Fibroblast of villous mesenchyme (primary cell): Measurements from ENCODE around the gene ZHX3. TPM values are rescaled to one million over a fixed set of nuclear protein-coding genes. Genes with fewer than 3 reads are reported as not detected.

Source experiments
- DNase-seq: peaks from one replicate; pipeline ENCODE4 v3.0.0-alpha.2; 2010; ENCODE audit warnings: low read depth
- H3K4me3 ChIP-seq: 2 replicates; pipeline ENCODE4 v1.5.1; 2011; ENCODE audit warnings: low read depth, mild to moderate bottlenecking, low read length
- total RNA-seq: library from RNA; depleted of rRNA; stranded (reverse); fragments of >200 nt; gene quantifications from 2 replicates; pipeline ENCODE4 v1.2.3, GENCODE V29; 2012
- TF ChIP-seq, protein P1 (sequence below): IDR thresholded peaks from 2 replicates; pipeline ENCODE4 v1.5.1; 2012; ENCODE audit warnings: low read depth, mild to moderate bottlenecking, low read length; ENCODE audit not compliant: insufficient read depth

ZHX3 gene
- total RNA-seq, 1 donor = 39.3 TPM

DNA sequence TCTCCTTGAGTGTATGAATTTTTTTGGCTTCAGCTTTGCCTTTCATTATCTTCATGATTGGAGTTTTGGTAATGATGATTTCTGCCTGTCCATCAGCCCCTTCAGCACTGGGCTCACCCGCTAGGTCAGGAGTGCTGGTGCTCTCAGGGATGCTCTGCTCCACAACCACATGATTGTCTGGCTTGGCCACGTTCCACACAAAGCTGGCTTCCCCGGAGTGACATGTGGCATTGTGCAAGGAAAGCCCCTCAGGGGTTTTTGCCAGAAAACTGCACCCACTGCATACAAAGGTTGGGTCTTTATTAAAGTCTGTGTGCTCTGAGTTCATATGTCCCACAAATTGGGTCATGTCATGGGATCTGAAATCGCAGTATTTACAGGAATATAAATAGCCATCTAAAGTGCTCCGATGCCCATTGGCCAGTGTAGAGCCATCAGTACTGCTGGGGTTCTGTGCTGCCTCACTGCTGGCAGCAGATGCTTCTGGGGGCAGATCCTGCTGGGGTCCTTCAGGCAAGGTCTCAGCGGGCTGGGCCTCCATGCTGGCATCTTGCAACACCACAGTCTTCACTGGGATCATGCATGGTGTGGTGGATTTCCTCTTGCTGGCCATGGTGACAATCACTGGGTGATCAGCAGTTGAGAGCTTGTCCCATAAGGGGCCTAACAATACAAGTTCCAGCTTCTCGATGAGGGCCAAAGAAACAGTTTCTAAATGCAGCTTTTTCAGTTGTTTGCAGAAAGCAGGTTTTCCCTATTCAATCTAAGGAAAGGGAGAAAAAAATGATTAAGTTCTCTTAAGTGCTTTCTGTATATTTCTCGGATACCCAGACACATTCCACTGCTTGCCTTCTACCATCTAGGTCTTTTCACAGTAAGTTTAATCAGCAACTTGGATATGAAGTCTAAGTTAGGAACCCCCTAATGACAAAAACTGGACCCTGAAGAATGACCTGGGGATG is 112.9 kb downstream of the ZHX3 start:
- TF ChIP-seq, protein P1, sequence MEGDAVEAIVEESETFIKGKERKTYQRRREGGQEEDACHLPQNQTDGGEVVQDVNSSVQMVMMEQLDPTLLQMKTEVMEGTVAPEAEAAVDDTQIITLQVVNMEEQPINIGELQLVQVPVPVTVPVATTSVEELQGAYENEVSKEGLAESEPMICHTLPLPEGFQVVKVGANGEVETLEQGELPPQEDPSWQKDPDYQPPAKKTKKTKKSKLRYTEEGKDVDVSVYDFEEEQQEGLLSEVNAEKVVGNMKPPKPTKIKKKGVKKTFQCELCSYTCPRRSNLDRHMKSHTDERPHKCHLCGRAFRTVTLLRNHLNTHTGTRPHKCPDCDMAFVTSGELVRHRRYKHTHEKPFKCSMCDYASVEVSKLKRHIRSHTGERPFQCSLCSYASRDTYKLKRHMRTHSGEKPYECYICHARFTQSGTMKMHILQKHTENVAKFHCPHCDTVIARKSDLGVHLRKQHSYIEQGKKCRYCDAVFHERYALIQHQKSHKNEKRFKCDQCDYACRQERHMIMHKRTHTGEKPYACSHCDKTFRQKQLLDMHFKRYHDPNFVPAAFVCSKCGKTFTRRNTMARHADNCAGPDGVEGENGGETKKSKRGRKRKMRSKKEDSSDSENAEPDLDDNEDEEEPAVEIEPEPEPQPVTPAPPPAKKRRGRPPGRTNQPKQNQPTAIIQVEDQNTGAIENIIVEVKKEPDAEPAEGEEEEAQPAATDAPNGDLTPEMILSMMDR = no peak
- no peak for DNase-seq
- H3K4me3 ChIP-seq = no peak overlapping the region

DNA sequence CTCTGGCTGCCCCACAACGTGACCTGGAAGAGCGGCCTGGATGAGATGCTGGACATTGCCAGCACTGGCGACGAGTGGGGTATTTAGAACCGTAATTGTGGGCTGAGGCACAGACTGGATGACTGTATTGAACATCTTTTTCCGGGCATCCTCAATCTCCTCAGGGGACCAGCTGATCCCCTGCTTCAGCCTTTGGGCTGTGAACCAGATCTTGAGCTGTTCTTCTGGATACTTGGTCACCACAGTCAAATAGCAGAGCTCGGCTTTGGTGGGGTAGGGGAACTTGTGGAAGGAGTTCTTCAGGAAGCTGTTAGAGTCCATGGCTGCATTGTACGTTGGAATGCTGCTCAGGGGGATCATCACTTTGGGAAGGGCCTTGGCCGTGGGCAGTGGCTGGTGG is 113.9 kb downstream of the ZHX3 start:
- no peak for DNase-seq
- TF ChIP-seq, protein P1 = no peak
- H3K4me3 ChIP-seq = no peak overlapping the region

DNA sequence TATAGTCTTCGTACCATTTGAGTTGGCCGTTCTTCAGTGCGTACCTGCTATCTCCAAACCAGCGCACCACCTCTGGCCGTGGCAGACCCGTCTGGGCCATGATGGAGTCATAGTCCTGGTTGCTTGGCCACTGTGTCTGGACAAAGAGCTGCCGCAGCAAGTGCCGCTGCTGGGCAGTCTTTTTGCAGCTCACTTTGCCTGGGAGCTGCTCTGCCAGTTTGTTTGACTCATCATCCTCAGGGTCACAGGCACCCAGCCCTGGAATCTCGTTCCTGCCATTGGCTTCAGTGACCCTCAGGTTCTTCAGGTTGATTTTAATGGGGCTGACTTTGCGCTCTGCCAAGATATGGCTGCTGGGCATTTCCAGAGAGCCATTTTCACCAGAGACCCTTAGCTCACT is 115.1 kb downstream of the ZHX3 start:
- no peak overlapping the region for H3K4me3 ChIP-seq
- TF ChIP-seq, protein P1 = no peak
- no peak for DNase-seq

DNA sequence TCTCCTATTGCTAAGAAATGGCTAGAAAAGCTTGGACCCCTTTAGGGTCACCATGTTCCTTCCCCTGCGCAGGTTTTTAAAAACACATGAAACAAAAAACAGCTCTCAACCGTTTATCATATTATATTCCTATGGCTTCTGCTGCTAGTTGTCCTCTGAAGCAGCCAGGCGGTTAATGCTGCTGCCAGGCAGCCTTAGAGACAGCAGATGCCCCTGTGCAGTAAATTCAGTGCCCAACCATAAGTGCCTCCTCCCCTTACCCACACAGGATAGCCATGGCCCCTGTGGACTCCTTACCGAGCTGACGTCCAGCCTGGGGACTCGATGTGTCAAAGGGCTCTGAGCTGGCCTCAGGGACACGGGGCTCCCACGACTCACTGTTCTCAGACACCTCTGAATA is 115.8 kb downstream of the ZHX3 start:
- DNase-seq = no peak
- H3K4me3 ChIP-seq = no peak overlapping the region
- TF ChIP-seq, protein P1 = no peak

DNA sequence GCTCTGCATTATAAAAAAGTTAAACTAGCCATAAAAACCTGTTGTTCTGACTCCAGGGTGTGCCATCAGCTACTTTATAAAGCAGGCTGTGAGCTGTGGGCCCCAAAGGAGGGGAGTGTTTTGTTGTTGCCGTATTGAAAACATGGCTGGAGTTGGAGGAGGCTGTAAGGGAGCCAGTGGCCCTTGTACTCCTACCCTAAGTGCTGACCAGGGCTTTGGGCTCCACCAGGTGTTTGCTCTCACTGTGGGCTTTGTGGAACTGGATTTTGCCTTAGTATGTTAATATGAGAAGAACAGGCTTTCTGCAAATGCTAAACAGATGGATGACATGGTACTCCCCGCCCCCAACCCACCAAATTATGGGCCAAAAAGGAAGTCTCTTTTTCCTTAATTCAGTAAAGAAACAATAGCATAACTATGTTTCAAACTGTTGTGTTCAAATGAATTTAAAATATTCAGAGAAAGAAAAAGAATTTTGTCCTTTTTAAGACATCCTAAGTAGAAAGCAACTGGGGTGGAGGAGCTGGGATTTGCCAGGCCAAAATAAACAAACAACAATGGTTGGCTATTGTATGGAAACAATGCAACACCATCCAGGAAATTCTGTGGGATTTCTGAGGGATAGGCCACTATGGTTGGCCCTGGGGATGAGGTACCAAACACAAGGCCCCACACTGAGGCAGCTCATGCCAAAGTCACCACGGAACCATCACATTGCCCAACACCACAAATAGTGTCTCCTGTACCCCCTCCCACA is 116.9 kb downstream of the ZHX3 start:
- H3K4me3 ChIP-seq = no peak overlapping the region
- DNase-seq = no peak
- TF ChIP-seq, protein P1 = no peak

DNA sequence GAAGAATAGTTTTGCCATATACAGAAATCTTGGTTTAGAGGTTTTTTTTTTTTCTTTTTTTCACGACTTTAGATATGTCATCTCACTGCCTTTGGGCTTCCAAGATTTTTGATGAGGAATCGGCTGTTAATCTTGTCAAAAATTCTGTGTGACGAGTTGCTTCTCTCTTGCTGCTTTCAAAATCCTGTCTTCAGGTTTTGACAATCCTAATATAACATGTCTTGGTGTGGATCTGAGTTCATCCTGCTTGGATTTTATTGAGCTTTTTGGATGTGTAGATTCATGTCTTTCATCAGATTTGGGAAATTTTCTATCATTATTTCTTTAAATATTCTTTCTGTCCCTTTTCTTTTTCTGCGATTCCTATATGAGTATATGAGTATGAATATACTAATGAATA is 119.1 kb downstream of the ZHX3 start:
- H3K4me3 ChIP-seq = no peak overlapping the region
- no peak for DNase-seq
- TF ChIP-seq, protein P1 = no peak
